HG02678 (cell line): ENCODE results near the gene FOXD4L6.
"Not testable (repeated sequence)": the region's sequence is repeated elsewhere in the genome, so short reads cannot be mapped to it uniquely, and the experiment has no call there.

Experiments used
- ATAC-seq: cut with Tn5 transposase; IDR thresholded peaks from one replicate; pipeline ENCODE4 v1.9.1; 2021; ENCODE audit warnings: mild to moderate bottlenecking, moderate library complexity; ENCODE audit not compliant: unreplicated experiment

FOXD4L6 gene

GRCh38 chr9:41104542-41104941 is 23.9 kb downstream of the FOXD4L6 start:
- ATAC-seq, result not testable (repeated sequence)

GRCh38 chr9:41100508-41100907 is 28.0 kb downstream of the FOXD4L6 start:
- not testable (repeated sequence) for ATAC-seq

- ATAC-seq, result not testable (repeated sequence)
These were observed 29.7 kb downstream of the FOXD4L6 start for GRCh38 chr9:41098759-41099158.

GRCh38 chr9:41095060-41095459 is 33.4 kb downstream of the FOXD4L6 start:
- not testable (repeated sequence) for ATAC-seq

- ATAC-seq, result not testable (repeated sequence)
These were observed 34.3 kb downstream of the FOXD4L6 start for GRCh38 chr9:41094010-41094773.

- ATAC-seq, result not testable (repeated sequence)
These were observed 37.6 kb downstream of the FOXD4L6 start for GRCh38 chr9:41090922-41091321.

- not testable (repeated sequence) for ATAC-seq
These were observed 38.1 kb downstream of the FOXD4L6 start for GRCh38 chr9:41090386-41090785.

- ATAC-seq, result peak; percentile 77
These were observed 39.9 kb downstream of the FOXD4L6 start for GRCh38 chr9:41088450-41089059.

GRCh38 chr9:41087929-41088328 is 40.6 kb downstream of the FOXD4L6 start:
- ATAC-seq, result not testable (repeated sequence)

- ATAC-seq, result not testable (repeated sequence)
These were observed 41.2 kb downstream of the FOXD4L6 start for GRCh38 chr9:41087157-41087780.

- not testable (repeated sequence) for ATAC-seq
These were observed 41.8 kb downstream of the FOXD4L6 start for GRCh38 chr9:41086685-41087084.

- ATAC-seq, result not testable (repeated sequence)
These were observed 42.3 kb downstream of the FOXD4L6 start for GRCh38 chr9:41086215-41086614.

GRCh38 chr9:41082358-41082757 is 46.1 kb downstream of the FOXD4L6 start:
- ATAC-seq, result not testable (repeated sequence)

GRCh38 chr9:41079464-41079863 is 49.0 kb downstream of the FOXD4L6 start:
- ATAC-seq, result not testable (repeated sequence)

GRCh38 chr9:41077586-41077985 is 50.9 kb downstream of the FOXD4L6 start:
- not testable (repeated sequence) for ATAC-seq
